ENCODE data around the gene FMR1NB. TPM values are rescaled to one million over a fixed set of nuclear protein-coding genes. Genes with fewer than 3 reads are reported as not detected.

FMR1NB gene
- total RNA-seq, 1 donor from 2014 or later, result not detected

GRCh38 chrX:148051973-148052372 is 70.8 kb downstream of the FMR1NB start:
- no peak for DNase-seq (ENCODE audit: low spot score)
- Mint-ChIP-seq H3K27ac (ENCODE audit: unreplicated experiment) (no peak overlapping the region), H3K36me3 (ENCODE audit: low read depth, unreplicated experiment) (no peaks in the 10 kb centered on the region), H3K9me3 (ENCODE audit: unreplicated experiment) (no peaks in the 10 kb centered on the region), H3K4me3 (ENCODE audit: unreplicated experiment) (no peak overlapping the region), H3K27me3 (ENCODE audit: unreplicated experiment) (no peaks in the 10 kb centered on the region), H3K4me1 (ENCODE audit: unreplicated experiment) (no peaks in the 10 kb centered on the region)
- no peak for TF ChIP-seq CTCF (IDR thresholded peaks at IDR 0.05; ENCODE audit: unreplicated experiment)

- no peaks in the 10 kb centered on the region for H3K36me3 Mint-ChIP-seq (ENCODE audit: low read depth, unreplicated experiment)
- no peak overlapping the region for H3K27ac Mint-ChIP-seq (ENCODE audit: unreplicated experiment)
- DNase-seq (ENCODE audit: low spot score), result no peak
- no peaks in the 10 kb centered on the region for H3K9me3 Mint-ChIP-seq (ENCODE audit: unreplicated experiment)
- no peak overlapping the region for H3K4me3 Mint-ChIP-seq (ENCODE audit: unreplicated experiment)
- H3K4me1 Mint-ChIP-seq (ENCODE audit: unreplicated experiment), result no peaks in the 10 kb centered on the region
- TF ChIP-seq CTCF (IDR thresholded peaks at IDR 0.05; ENCODE audit: unreplicated experiment), result no peak
- H3K27me3 Mint-ChIP-seq (ENCODE audit: unreplicated experiment), result no peaks in the 10 kb centered on the region
Measured at GRCh38 chrX:148067285-148067684, 86.1 kb downstream of the FMR1NB start.

GRCh38 chrX:148069759-148070503 is 88.8 kb downstream of the FMR1NB start:
- Mint-ChIP-seq H3K27ac (ENCODE audit: unreplicated experiment) (no peak overlapping the region), H3K36me3 (ENCODE audit: low read depth, unreplicated experiment) (no peaks in the 10 kb centered on the region), H3K4me3 (ENCODE audit: unreplicated experiment) (no peak overlapping the region), H3K9me3 (ENCODE audit: unreplicated experiment) (no peaks in the 10 kb centered on the region), H3K4me1 (ENCODE audit: unreplicated experiment) (no peaks in the 10 kb centered on the region), H3K27me3 (ENCODE audit: unreplicated experiment) (no peaks in the 10 kb centered on the region)
- no peak for DNase-seq (ENCODE audit: low spot score)
- TF ChIP-seq CTCF (IDR thresholded peaks at IDR 0.05; ENCODE audit: unreplicated experiment), result no peak

- Mint-ChIP-seq H3K27me3 (ENCODE audit: unreplicated experiment) (no peaks in the 10 kb centered on the region), H3K4me3 (ENCODE audit: unreplicated experiment) (no peak overlapping the region), H3K27ac (ENCODE audit: unreplicated experiment) (no peak overlapping the region), H3K4me1 (ENCODE audit: unreplicated experiment) (no peaks in the 10 kb centered on the region), H3K36me3 (ENCODE audit: low read depth, unreplicated experiment) (no peaks in the 10 kb centered on the region), H3K9me3 (ENCODE audit: unreplicated experiment) (no peaks in the 10 kb centered on the region)
- no peak for DNase-seq (ENCODE audit: low spot score)
- TF ChIP-seq CTCF (IDR thresholded peaks at IDR 0.05; ENCODE audit: unreplicated experiment), result no peak
Measured at GRCh38 chrX:148070504-148070877, 89.4 kb downstream of the FMR1NB start.

Other genes starting within 250 kb of the FMR1NB start
- 67.2 TPM for gene FMR1, start 69.4 kb upstream of the FMR1NB start, total RNA-seq (ENCODE audit: unreplicated experiment)

Data from endothelial cell (in vitro differentiated cells).